ENCODE data around the gene OLFML1. TPM values are rescaled to one million over a fixed set of nuclear protein-coding genes. Genes with fewer than 3 reads are reported as not detected.

Gene OLFML1
- total and polyA plus RNA-seq, 2 donors, result 15.7 to 48.0 TPM

DNA sequence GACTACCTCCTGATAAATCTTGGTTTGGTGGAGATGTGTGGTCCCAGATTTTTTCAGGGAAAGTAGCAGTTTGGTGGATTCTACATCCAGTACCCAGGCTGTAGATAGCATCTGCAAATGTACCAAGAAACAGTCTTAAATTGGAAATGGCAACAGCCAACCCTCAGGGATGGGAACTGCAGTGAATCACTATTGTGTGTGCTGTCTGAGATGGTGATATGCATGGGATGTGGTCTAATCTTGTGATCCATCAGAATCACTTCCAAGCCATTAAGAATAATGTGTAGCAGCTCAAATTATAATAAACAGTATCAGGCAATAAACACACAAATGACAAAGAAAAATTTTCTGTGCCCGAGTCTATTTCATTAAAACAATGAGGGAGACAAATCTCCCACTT, 3.4 kb downstream of the OLFML1 start:
- H3K36me3 ChIP-seq (ENCODE audit: insufficient read depth), result no peaks in the 10 kb centered on the region
- H3K27ac ChIP-seq (ENCODE audit: low read depth), result no peak overlapping the region
- DNase-seq (ENCODE audit: extremely low spot score), result no peak
- H3K4me3 ChIP-seq (ENCODE audit: low read depth, low read length), result no peak overlapping the region
- WGBS, result 48% methylated on average over 1 of the region's 1 CpG
- no peaks in the 10 kb centered on the region for H3K4me1 ChIP-seq (ENCODE audit: insufficient read depth)

DNA sequence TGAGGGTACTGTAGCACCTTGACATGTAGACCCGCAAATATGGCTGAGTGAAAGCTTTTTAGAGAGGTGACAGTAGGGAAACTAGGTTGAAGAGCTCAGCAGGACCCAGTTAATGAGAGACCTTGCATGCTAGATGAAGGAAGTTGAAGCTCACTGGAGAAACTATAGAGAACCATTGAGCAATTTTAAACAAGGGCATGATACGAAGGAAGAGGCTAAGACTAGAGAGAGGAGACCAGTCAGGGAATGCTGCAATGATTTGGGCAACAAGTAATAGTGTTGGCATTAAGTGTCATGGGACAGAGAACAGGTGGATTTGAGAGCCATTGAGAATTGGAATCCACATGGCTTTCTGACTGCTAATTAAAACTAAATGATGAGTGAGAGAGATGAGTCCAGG, 4.1 kb downstream of the OLFML1 start:
- no peak for DNase-seq (ENCODE audit: extremely low spot score)
- no peak overlapping the region for H3K4me3 ChIP-seq (ENCODE audit: low read depth, low read length)
- H3K4me1 ChIP-seq (ENCODE audit: insufficient read depth), result no peaks in the 10 kb centered on the region
- no peaks in the 10 kb centered on the region for H3K36me3 ChIP-seq (ENCODE audit: insufficient read depth)
- 95% methylated on average over 2 of the region's 2 CpGs for WGBS
- no peak overlapping the region for H3K27ac ChIP-seq (ENCODE audit: low read depth)

- DNase-seq (ENCODE audit: extremely low spot score), result no peak
- Histone ChIP-seq H3K27ac (ENCODE audit: low read depth) (no peak overlapping the region), H3K4me1 (ENCODE audit: insufficient read depth) (no peaks in the 10 kb centered on the region), H3K36me3 (ENCODE audit: insufficient read depth) (no peaks in the 10 kb centered on the region), H3K4me3 (ENCODE audit: low read depth, low read length) (no peak overlapping the region)
- 83% methylated on average over 4 of the region's 4 CpGs for WGBS
Observed at GRCh38 chr11:7490054-7490453, 4.7 kb downstream of the OLFML1 start.

DNA sequence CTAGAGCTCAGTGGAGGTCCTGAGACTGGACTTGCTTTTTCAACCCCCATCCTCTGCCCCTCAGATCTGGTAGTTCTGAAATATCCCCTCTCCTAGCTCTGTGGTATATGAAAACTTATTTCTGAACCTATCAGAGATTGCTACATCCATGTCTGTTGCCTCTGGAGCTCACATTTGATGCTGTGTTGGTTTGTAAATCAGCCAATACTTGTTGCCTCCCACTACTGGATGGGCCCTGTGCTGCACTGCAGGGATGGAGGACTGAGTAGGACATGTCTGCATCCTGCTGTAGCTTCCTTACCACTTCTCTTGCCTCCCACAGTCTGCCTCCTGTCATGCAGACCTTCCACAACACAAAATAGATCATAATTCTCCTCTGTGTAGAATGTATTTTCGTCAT, 5.2 kb downstream of the OLFML1 start:
- 93% methylated on average over 1 of the region's 1 CpG for WGBS
- Histone ChIP-seq H3K27ac (ENCODE audit: low read depth) (no peak overlapping the region), H3K36me3 (ENCODE audit: insufficient read depth) (no peaks in the 10 kb centered on the region), H3K4me1 (ENCODE audit: insufficient read depth) (no peaks in the 10 kb centered on the region), H3K4me3 (ENCODE audit: low read depth, low read length) (no peak overlapping the region)
- DNase-seq (ENCODE audit: extremely low spot score), result no peak

GRCh38 chr11:7492253-7492652, 6.9 kb downstream of the OLFML1 start:
- 74% methylated on average over 1 of the region's 1 CpG for WGBS
- Histone ChIP-seq H3K27ac (ENCODE audit: low read depth) (no peak overlapping the region), H3K4me1 (ENCODE audit: insufficient read depth) (no peaks in the 10 kb centered on the region), H3K36me3 (ENCODE audit: insufficient read depth) (no peaks in the 10 kb centered on the region), H3K4me3 (ENCODE audit: low read depth, low read length) (no peak overlapping the region)
- DNase-seq (ENCODE audit: extremely low spot score), result no peak

DNA sequence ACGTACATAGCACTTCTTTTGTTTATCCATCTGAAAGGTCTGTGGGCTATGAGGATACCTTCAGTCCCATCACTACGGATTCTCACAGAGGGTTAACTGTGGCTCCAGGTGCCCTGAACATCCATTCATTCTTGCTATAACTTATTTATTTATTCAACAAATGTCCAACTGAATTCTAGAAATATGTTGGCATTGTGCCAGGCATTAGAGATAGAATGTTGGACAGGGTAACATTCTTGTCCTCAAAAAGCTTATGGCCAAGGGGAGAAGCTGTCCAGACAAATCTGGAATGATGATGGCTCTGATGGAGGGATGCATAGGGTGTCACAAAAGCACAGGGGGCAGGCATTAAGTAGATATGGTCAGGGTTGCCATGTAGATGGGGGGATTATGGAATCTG, 8.4 kb downstream of the OLFML1 start:
- 87% methylated on average over 2 of the region's 2 CpGs for WGBS

GRCh38 chr11:7494086-7494745, 8.9 kb downstream of the OLFML1 start:
- no peak for DNase-seq (ENCODE audit: extremely low spot score)
- 85% methylated on average over 5 of the region's 5 CpGs for whole genome bisulfite sequencing
- Histone ChIP-seq H3K27ac (ENCODE audit: low read depth) (no peak overlapping the region), H3K36me3 (ENCODE audit: insufficient read depth) (no peaks in the 10 kb centered on the region), H3K4me1 (ENCODE audit: insufficient read depth) (no peaks in the 10 kb centered on the region), H3K4me3 (ENCODE audit: low read depth, low read length) (no peak overlapping the region)

More for the DNA sequence above, 8.4 kb downstream of the OLFML1 start:
- Histone ChIP-seq H3K27ac (ENCODE audit: low read depth) (no peak overlapping the region), H3K36me3 (ENCODE audit: insufficient read depth) (no peaks in the 10 kb centered on the region), H3K4me3 (ENCODE audit: low read depth, low read length) (no peak overlapping the region), H3K4me1 (ENCODE audit: insufficient read depth) (no peaks in the 10 kb centered on the region)
- no peak for DNase-seq (ENCODE audit: extremely low spot score)

DNA sequence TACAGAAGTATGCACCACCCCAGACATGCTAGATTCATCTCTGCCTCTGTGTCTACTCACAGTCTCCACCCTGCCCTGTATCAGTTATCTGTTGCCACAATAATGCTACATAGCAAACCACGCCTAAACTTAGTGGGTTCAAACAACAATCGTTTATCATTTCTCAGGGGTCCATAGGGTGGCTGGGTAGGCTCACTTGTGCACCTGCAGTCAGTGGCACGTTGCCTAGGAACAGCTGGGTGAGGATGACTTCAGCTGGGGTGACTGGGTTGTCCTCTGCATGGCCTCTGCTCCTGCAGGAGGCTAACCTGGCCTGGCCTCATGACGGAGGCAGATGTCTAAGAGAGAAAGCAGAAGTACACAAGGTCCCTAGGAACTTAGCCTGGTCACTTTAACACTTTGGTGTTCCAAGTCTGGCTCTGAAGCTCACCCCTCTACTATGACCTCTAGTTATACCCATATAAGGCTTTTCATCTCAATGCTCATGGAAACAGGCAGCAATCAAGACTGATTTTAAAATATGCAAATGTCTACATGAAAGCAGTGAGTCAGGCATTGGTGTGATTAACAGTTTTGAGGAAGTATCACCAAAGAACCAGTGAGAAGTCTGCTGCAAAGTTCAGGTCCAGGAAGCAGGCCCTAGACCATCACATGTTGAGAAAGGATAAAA, 10.7 kb downstream of the OLFML1 start:
- Histone ChIP-seq H3K27ac (ENCODE audit: low read depth) (no peak overlapping the region), H3K4me1 (ENCODE audit: insufficient read depth) (no peaks in the 10 kb centered on the region), H3K4me3 (ENCODE audit: low read depth, low read length) (no peak overlapping the region), H3K36me3 (ENCODE audit: insufficient read depth) (no peaks in the 10 kb centered on the region)
- DNase-seq (ENCODE audit: extremely low spot score), result no peak
- WGBS, result 86% methylated on average over 4 of the region's 4 CpGs

GRCh38 chr11:7498193-7498592, 12.9 kb downstream of the OLFML1 start:
- DNase-seq (ENCODE audit: extremely low spot score), result no peak
- 83% methylated on average over 4 of the region's 4 CpGs for WGBS
- no peak overlapping the region for H3K4me3 ChIP-seq (ENCODE audit: low read depth, low read length)
- H3K36me3 ChIP-seq (ENCODE audit: insufficient read depth), result no peaks in the 10 kb centered on the region
- no peak overlapping the region for H3K27ac ChIP-seq (ENCODE audit: low read depth)
- H3K4me1 ChIP-seq (ENCODE audit: insufficient read depth), result no peaks in the 10 kb centered on the region

GRCh38 chr11:7499081-7499480, 13.8 kb downstream of the OLFML1 start:
- Histone ChIP-seq H3K27ac (ENCODE audit: low read depth) (no peak overlapping the region), H3K4me3 (ENCODE audit: low read depth, low read length) (no peak overlapping the region), H3K36me3 (ENCODE audit: insufficient read depth) (no peaks in the 10 kb centered on the region), H3K4me1 (ENCODE audit: insufficient read depth) (no peaks in the 10 kb centered on the region)
- no peak for DNase-seq (ENCODE audit: extremely low spot score)
- WGBS, result 97% methylated on average over 1 of the region's 1 CpG

GRCh38 chr11:7500251-7500650, 14.9 kb downstream of the OLFML1 start:
- H3K36me3 ChIP-seq (ENCODE audit: insufficient read depth), result no peaks in the 10 kb centered on the region
- H3K27ac ChIP-seq (ENCODE audit: low read depth), result no peak overlapping the region
- H3K4me3 ChIP-seq (ENCODE audit: low read depth, low read length), result no peak overlapping the region
- DNase-seq (ENCODE audit: extremely low spot score), result no peak
- 96% methylated on average over 3 of the region's 3 CpGs for WGBS
- no peaks in the 10 kb centered on the region for H3K4me1 ChIP-seq (ENCODE audit: insufficient read depth)

DNA sequence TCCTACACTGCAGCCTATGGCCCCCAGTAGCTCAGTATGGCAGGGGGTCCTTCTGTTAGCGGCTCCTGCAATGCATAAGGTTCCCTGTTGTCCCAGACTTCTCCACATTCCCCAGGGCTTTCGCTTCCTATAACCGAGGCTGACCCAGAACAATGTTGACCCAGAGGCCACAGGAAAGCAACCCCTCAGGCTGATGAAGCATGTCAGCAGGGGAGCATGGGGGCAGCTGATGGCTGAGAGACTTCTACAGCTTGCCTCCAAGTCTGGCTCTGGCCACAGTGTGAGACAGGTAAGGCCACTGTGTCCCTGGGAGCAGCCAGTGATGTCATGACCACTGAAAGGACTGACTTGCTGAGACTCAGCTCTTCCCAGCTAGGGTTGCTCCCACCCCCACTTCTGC, 15.9 kb downstream of the OLFML1 start:
- Histone ChIP-seq H3K4me3 (ENCODE audit: low read depth, low read length) (no peak overlapping the region), H3K4me1 (ENCODE audit: insufficient read depth) (no peaks in the 10 kb centered on the region), H3K27ac (ENCODE audit: low read depth) (no peak overlapping the region), H3K36me3 (ENCODE audit: insufficient read depth) (no peaks in the 10 kb centered on the region)
- no peak for DNase-seq (ENCODE audit: extremely low spot score)
- WGBS, result 88% methylated on average over 3 of the region's 3 CpGs

GRCh38 chr11:7501894-7502293, 16.6 kb downstream of the OLFML1 start:
- Histone ChIP-seq H3K4me1 (ENCODE audit: insufficient read depth) (no peaks in the 10 kb centered on the region), H3K4me3 (ENCODE audit: low read depth, low read length) (no peak overlapping the region), H3K27ac (ENCODE audit: low read depth) (no peak overlapping the region), H3K36me3 (ENCODE audit: insufficient read depth) (no peaks in the 10 kb centered on the region)
- 83% methylated on average over 4 of the region's 4 CpGs for WGBS
- DNase-seq (ENCODE audit: extremely low spot score), result no peak

GRCh38 chr11:7506243-7506642, 20.9 kb downstream of the OLFML1 start:
- WGBS, result 97% methylated on average over 3 of the region's 3 CpGs
- DNase-seq (ENCODE audit: extremely low spot score), result no peak
- Histone ChIP-seq H3K36me3 (ENCODE audit: insufficient read depth) (no peaks in the 10 kb centered on the region), H3K4me3 (ENCODE audit: low read depth, low read length) (no peak overlapping the region), H3K4me1 (ENCODE audit: insufficient read depth) (no peaks in the 10 kb centered on the region), H3K27ac (ENCODE audit: low read depth) (no peak overlapping the region)
